CMK (cell line): ENCODE results near the gene ZFAND3.

Experiments used
- DNase-seq: peaks from one replicate; pipeline ENCODE4 v3.0.0-alpha.2; 2010; ENCODE audit warnings: low read depth

Gene ZFAND3

GRCh38 chr6:38134704-38135088 is 315.2 kb downstream of the ZFAND3 start:
- no peak for DNase-seq

GRCh38 chr6:38136547-38136946 is 317.0 kb downstream of the ZFAND3 start:
- DNase-seq, result no peak

- DNase-seq, result no peak
These were observed 318.2 kb downstream of the ZFAND3 start for GRCh38 chr6:38137608-38138265.

GRCh38 chr6:38138374-38138773 is 318.8 kb downstream of the ZFAND3 start:
- DNase-seq, result no peak

GRCh38 chr6:38141085-38141484 is 321.6 kb downstream of the ZFAND3 start:
- DNase-seq, result no peak

- DNase-seq, result no peak
These were observed 322.2 kb downstream of the ZFAND3 start for GRCh38 chr6:38141716-38142115.

- DNase-seq, result no peak
These were observed 322.8 kb downstream of the ZFAND3 start for GRCh38 chr6:38142178-38142902.

- no peak for DNase-seq
These were observed 323.9 kb downstream of the ZFAND3 start for GRCh38 chr6:38143191-38144150.

- no peak for DNase-seq
These were observed 324.9 kb downstream of the ZFAND3 start for GRCh38 chr6:38144365-38144945.

- DNase-seq, result no peak
These were observed 326.6 kb downstream of the ZFAND3 start for GRCh38 chr6:38146021-38146733.

GRCh38 chr6:38146734-38147027 is 327.2 kb downstream of the ZFAND3 start:
- no peak for DNase-seq

GRCh38 chr6:38148606-38149005 is 329.1 kb downstream of the ZFAND3 start:
- DNase-seq, result no peak

- no peak for DNase-seq
These were observed 330.0 kb downstream of the ZFAND3 start for GRCh38 chr6:38149531-38149930.

GRCh38 chr6:38150021-38150420 is 330.5 kb downstream of the ZFAND3 start:
- no peak for DNase-seq

- no peak for DNase-seq
These were observed 331.3 kb downstream of the ZFAND3 start for GRCh38 chr6:38150681-38151296.

- no peak for DNase-seq
These were observed 332.3 kb downstream of the ZFAND3 start for GRCh38 chr6:38151580-38152500.

- no peak for DNase-seq
These were observed 333.1 kb downstream of the ZFAND3 start for GRCh38 chr6:38152620-38153019.

- no peak for DNase-seq
These were observed 333.7 kb downstream of the ZFAND3 start for GRCh38 chr6:38153076-38153797.

- no peak for DNase-seq
These were observed 334.3 kb downstream of the ZFAND3 start for GRCh38 chr6:38153798-38154345.
